Activated CD4-positive, alpha-beta T cell treated with anti-CD3 and anti-CD28 coated beads, Interleukin-2, amount 10 ng/mL, durations not matched to agents 24 days and 14 days (primary cell): Measurements from ENCODE around the gene TMEM204. TPM values are rescaled to one million over a fixed set of nuclear protein-coding genes. Genes with fewer than 3 reads are reported as not detected.
A peak's percentile ranks its signal among the peaks of the same experiment; 100 is the strongest.

Source experiments
- DNase-seq: peaks from one replicate; pipeline ENCODE4 v3.0.0; 2022
- H3K27ac Mint-ChIP-seq: one replicate; pipeline ENCODE4 v1.8.0; 2022; ENCODE audit warnings: mild to moderate bottlenecking, mixed read lengths
- H3K27me3 Mint-ChIP-seq: one replicate; pipeline ENCODE4 v1.8.0; 2022; ENCODE audit warnings: mixed read lengths
- H3K36me3 Mint-ChIP-seq: one replicate; pipeline ENCODE4 v1.8.0; 2022; ENCODE audit warnings: low read depth, mild to moderate bottlenecking, mixed read lengths
- H3K4me1 Mint-ChIP-seq: one replicate; pipeline ENCODE4 v1.8.0; 2021; ENCODE audit warnings: mixed read lengths
- H3K4me3 Mint-ChIP-seq: one replicate; pipeline ENCODE4 v1.8.0; 2022; ENCODE audit warnings: mild to moderate bottlenecking, moderate library complexity, mixed read lengths
- H3K9me3 Mint-ChIP-seq: one replicate; pipeline ENCODE4 v1.8.0; 2021; ENCODE audit warnings: mixed read lengths
- intact Hi-C: fragments of 100-400 bp; cut with micrococcal nuclease; formaldehyde crosslinking; loops from one replicate; pipeline ENCODE4 v1.15.1; 2023
- total RNA-seq: library from RNA; stranded (reverse); gene quantifications from 2 replicates; pipeline ENCODE4 v1.2.3, GENCODE V29; 2022

Gene TMEM204
- total RNA-seq, 1 donor from 2014 or later, result 20.8 TPM

- intact Hi-C loops, result loop anchor here (1.0 to 2.0 kb wide), 3 partner anchors 8 to 68 kb away; partner anchors contain the start of gene TELO2
- no peaks in the 10 kb centered on the region for H3K9me3 Mint-ChIP-seq
- H3K4me3 Mint-ChIP-seq, result peak overlapping the region; percentile 70
- peak overlapping the region; percentile 88 for H3K27ac Mint-ChIP-seq
- H3K4me1 Mint-ChIP-seq, result peaks cover 35% of the 10 kb centered on the region
- no peaks in the 10 kb centered on the region for H3K27me3 Mint-ChIP-seq
- peak; percentile 83 for DNase-seq
- peaks cover 38% of the 10 kb centered on the region for H3K36me3 Mint-ChIP-seq
Observed at GRCh38 chr16:1543085-1543896, 9.8 kb downstream of the TMEM204 start.

GRCh38 chr16:1545044-1546040 is 11.9 kb downstream of the TMEM204 start:
- Mint-ChIP-seq H3K36me3 (peaks cover 45% of the 10 kb centered on the region), H3K27ac (peak overlapping the region; percentile 88), H3K4me1 (peaks cover 27% of the 10 kb centered on the region), H3K27me3 (no peaks in the 10 kb centered on the region), H3K9me3 (no peaks in the 10 kb centered on the region), H3K4me3 (peak overlapping the region; percentile 70)
- intact Hi-C loops, result no loop called here
- no peak for DNase-seq

- Mint-ChIP-seq H3K4me3 (no peak overlapping the region), H3K9me3 (no peaks in the 10 kb centered on the region), H3K36me3 (peaks cover 39% of the 10 kb centered on the region), H3K4me1 (peaks cover 25% of the 10 kb centered on the region), H3K27ac (no peak overlapping the region), H3K27me3 (no peaks in the 10 kb centered on the region)
- intact Hi-C loops, result no loop called here
- DNase-seq, result no peak
Observed at GRCh38 chr16:1546430-1546829, 13.0 kb downstream of the TMEM204 start.

GRCh38 chr16:1548233-1548632 is 14.8 kb downstream of the TMEM204 start:
- intact Hi-C loops, result no loop called here
- H3K27ac Mint-ChIP-seq, result peak overlapping the region; percentile 25
- no peaks in the 10 kb centered on the region for H3K27me3 Mint-ChIP-seq

GRCh38 chr16:1548727-1549126 is 15.3 kb downstream of the TMEM204 start:
- H3K9me3 Mint-ChIP-seq, result no peaks in the 10 kb centered on the region

More at GRCh38 chr16:1548233-1548632, 14.8 kb downstream of the TMEM204 start:
- Mint-ChIP-seq H3K4me1 (peaks cover 18% of the 10 kb centered on the region), H3K36me3 (peaks cover 40% of the 10 kb centered on the region), H3K4me3 (no peak overlapping the region), H3K9me3 (no peaks in the 10 kb centered on the region)
- DNase-seq, result no peak

GRCh38 chr16:1550069-1550468 is 16.6 kb downstream of the TMEM204 start:
- intact Hi-C loops, result no loop called here
- Mint-ChIP-seq H3K4me3 (no peak overlapping the region), H3K4me1 (peaks cover 9% of the 10 kb centered on the region), H3K27ac (no peak overlapping the region), H3K9me3 (no peaks in the 10 kb centered on the region), H3K36me3 (peaks cover 46% of the 10 kb centered on the region), H3K27me3 (no peaks in the 10 kb centered on the region)
- no peak for DNase-seq

More at GRCh38 chr16:1548727-1549126, 15.3 kb downstream of the TMEM204 start:
- Mint-ChIP-seq H3K27ac (no peak overlapping the region), H3K36me3 (peaks cover 37% of the 10 kb centered on the region), H3K27me3 (no peaks in the 10 kb centered on the region), H3K4me3 (no peak overlapping the region), H3K4me1 (peaks cover 14% of the 10 kb centered on the region)
- intact Hi-C loops, result no loop called here
- DNase-seq, result no peak

GRCh38 chr16:1550696-1551095 is 17.2 kb downstream of the TMEM204 start:
- peaks cover 48% of the 10 kb centered on the region for H3K36me3 Mint-ChIP-seq
- no peak overlapping the region for H3K27ac Mint-ChIP-seq
- peaks cover 2% of the 10 kb centered on the region for H3K4me1 Mint-ChIP-seq
- no peak overlapping the region for H3K4me3 Mint-ChIP-seq
- no peaks in the 10 kb centered on the region for H3K9me3 Mint-ChIP-seq
- intact Hi-C loops, result no loop called here
- DNase-seq, result no peak
- no peaks in the 10 kb centered on the region for H3K27me3 Mint-ChIP-seq

GRCh38 chr16:1551166-1551565 is 17.7 kb downstream of the TMEM204 start:
- no peak overlapping the region for H3K4me3 Mint-ChIP-seq
- H3K4me1 Mint-ChIP-seq, result no peaks in the 10 kb centered on the region
- no peaks in the 10 kb centered on the region for H3K9me3 Mint-ChIP-seq
- H3K36me3 Mint-ChIP-seq, result peaks cover 46% of the 10 kb centered on the region
- H3K27me3 Mint-ChIP-seq, result no peaks in the 10 kb centered on the region
- H3K27ac Mint-ChIP-seq, result no peak overlapping the region
- DNase-seq, result no peak
- intact Hi-C loops, result no loop called here

- Mint-ChIP-seq H3K4me1 (no peaks in the 10 kb centered on the region), H3K27ac (no peak overlapping the region), H3K4me3 (no peak overlapping the region), H3K27me3 (no peaks in the 10 kb centered on the region), H3K9me3 (no peaks in the 10 kb centered on the region), H3K36me3 (peaks cover 43% of the 10 kb centered on the region)
- intact Hi-C loops, result no loop called here
- no peak for DNase-seq
Observed at GRCh38 chr16:1552129-1552528, 18.7 kb downstream of the TMEM204 start.

- Mint-ChIP-seq H3K36me3 (peaks cover 34% of the 10 kb centered on the region), H3K9me3 (no peaks in the 10 kb centered on the region), H3K4me3 (no peak overlapping the region), H3K27ac (peak overlapping the region; percentile 7), H3K27me3 (no peaks in the 10 kb centered on the region), H3K4me1 (peaks cover 6% of the 10 kb centered on the region)
- DNase-seq, result no peak
- intact Hi-C loops, result no loop called here
Observed at GRCh38 chr16:1553946-1554825, 20.7 kb downstream of the TMEM204 start.

- Mint-ChIP-seq H3K4me3 (no peak overlapping the region), H3K27ac (no peak overlapping the region), H3K9me3 (no peaks in the 10 kb centered on the region), H3K4me1 (peaks cover 13% of the 10 kb centered on the region), H3K27me3 (no peaks in the 10 kb centered on the region), H3K36me3 (peaks cover 34% of the 10 kb centered on the region)
- intact Hi-C loops, result no loop called here
- DNase-seq, result no peak
Observed at GRCh38 chr16:1554826-1555445, 21.5 kb downstream of the TMEM204 start.

- no peak overlapping the region for H3K4me3 Mint-ChIP-seq
- no peaks in the 10 kb centered on the region for H3K9me3 Mint-ChIP-seq
- H3K4me1 Mint-ChIP-seq, result peaks cover 16% of the 10 kb centered on the region
- no peak overlapping the region for H3K27ac Mint-ChIP-seq
- peaks cover 32% of the 10 kb centered on the region for H3K36me3 Mint-ChIP-seq
- DNase-seq, result no peak
- no peaks in the 10 kb centered on the region for H3K27me3 Mint-ChIP-seq
- intact Hi-C loops, result no loop called here
Observed at GRCh38 chr16:1556254-1556653, 22.8 kb downstream of the TMEM204 start.

GRCh38 chr16:1557074-1557473 is 23.6 kb downstream of the TMEM204 start:
- Mint-ChIP-seq H3K4me1 (peaks cover 18% of the 10 kb centered on the region), H3K27me3 (no peaks in the 10 kb centered on the region), H3K4me3 (no peak overlapping the region), H3K9me3 (no peaks in the 10 kb centered on the region), H3K36me3 (peaks cover 32% of the 10 kb centered on the region), H3K27ac (no peak overlapping the region)
- intact Hi-C loops, result no loop called here
- DNase-seq, result no peak
